Suprapubic skin (tissue), 4 donors: ENCODE results near the gene MBNL2. TPM values are rescaled to one million over a fixed set of nuclear protein-coding genes. Genes with fewer than 3 reads are reported as not detected.

Experiments
- DNase-seq, 2 donors: peaks; one replicate each; pipeline ENCODE4 v3.0.0-alpha.2; 2019; ENCODE audit warnings: low spot score in 2 of 2
- H3K27ac ChIP-seq: fragments of 200-600 bp; sonication (generic); one replicate; pipeline ENCODE4 v1.5.1; 2019
- H3K27me3 ChIP-seq: fragments of 200-600 bp; sonication (generic); one replicate; pipeline ENCODE4 v1.5.1; 2019
- H3K36me3 ChIP-seq: fragments of 200-600 bp; sonication (generic); one replicate; pipeline ENCODE4 v1.5.1; 2019
- H3K4me1 ChIP-seq: fragments of 200-600 bp; sonication (generic); one replicate; pipeline ENCODE4 v1.5.1; 2019
- H3K4me3 ChIP-seq: fragments of 200-600 bp; sonication (generic); one replicate; pipeline ENCODE4 v1.5.1; 2019; ENCODE audit warnings: mild to moderate bottlenecking
- H3K9me3 ChIP-seq: fragments of 200-600 bp; sonication (generic); one replicate; pipeline ENCODE4 v1.5.1; 2019
- CTCF ChIP-seq, 2 donors: fragments of 200-600 bp in 1 of 2; fragments of 450-650 bp in 1 of 2; sonication (generic) in 1 of 2; IDR thresholded peaks; one replicate each; pipeline ENCODE4 v1.5.1; 2016 to 2019; ENCODE audit warnings: antibody characterized with exemption in 2 of 2, mild to moderate bottlenecking in 1 of 2, moderate library complexity in 1 of 2
- EP300 ChIP-seq: sonication (generic); formaldehyde crosslinking; IDR thresholded peaks from one replicate; pipeline ENCODE4 v1.6.1; 2017; ENCODE audit warnings: antibody characterized with exemption
- POLR2A ChIP-seq, 2 donors: fragments of 450-650 bp; IDR thresholded peaks; one replicate each; pipeline ENCODE4 v1.6.1; 2017; ENCODE audit warnings: antibody characterized with exemption in 2 of 2, mild to moderate bottlenecking in 2 of 2, moderate library complexity in 2 of 2
- POLR2AphosphoS5 ChIP-seq, 3 donors: sonication (generic); formaldehyde crosslinking; IDR thresholded peaks; one replicate each; pipeline ENCODE4 v1.6.1; 2017; ENCODE audit warnings: antibody characterized with exemption in 3 of 3
- WGBS: methylation state at CpG from one replicate; pipeline ENCODE4 v1.1.5; 2018; 5-methylcytosine and 5-hydroxymethylcytosine counted together
- total RNA-seq, 4 donors: library from RNA; depleted of rRNA; stranded (reverse); fragments of >200 nt; gene quantifications; one replicate each; pipeline ENCODE4 v1.1.0, GENCODE V29; 2016

The MBNL2 gene
- total RNA-seq, 4 donors from 2014 or later: 64.2 to 92.4 (median 73.4) TPM

DNA sequence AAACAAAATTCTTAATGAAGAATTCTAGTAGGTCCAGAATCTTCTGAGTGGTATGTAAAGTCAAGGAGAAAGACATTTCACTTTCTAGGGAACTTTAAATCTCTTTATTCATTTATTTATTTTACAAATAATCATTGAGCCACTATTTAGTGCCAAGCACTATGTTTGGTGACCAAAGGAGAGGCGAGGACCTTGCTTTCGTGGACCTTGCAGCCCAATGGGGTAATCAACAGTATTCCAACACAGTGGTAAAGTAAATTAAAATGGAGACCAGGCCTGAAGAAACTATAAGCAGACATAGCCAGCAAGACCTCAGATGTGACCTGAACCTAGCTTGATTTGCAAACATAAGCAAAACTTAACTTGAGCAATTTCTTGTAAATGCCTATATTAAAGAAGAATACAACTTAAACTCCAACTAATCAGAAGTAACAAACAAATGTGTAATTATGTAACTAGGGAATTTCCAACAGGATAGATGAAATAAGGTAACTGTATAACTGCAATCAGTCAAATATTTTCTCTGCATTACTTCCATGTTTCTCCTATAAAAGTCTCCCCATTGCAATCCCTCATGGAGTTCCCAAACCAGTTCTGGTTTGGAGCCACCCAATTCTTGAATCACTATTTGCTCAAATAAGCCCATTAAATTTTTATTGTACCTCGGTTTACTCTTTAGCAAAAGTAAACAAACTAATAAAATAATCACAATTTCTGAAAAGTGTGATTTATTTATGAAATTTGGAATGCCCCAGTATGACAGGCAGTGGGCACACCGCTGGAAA lies 67.6 kb downstream of the MBNL2 start:
- Histone ChIP-seq H3K4me1 (peaks cover 35% of the 10 kb centered on the region), H3K9me3 (no peaks in the 10 kb centered on the region), H3K27me3 (no peaks in the 10 kb centered on the region), H3K36me3 (no peaks in the 10 kb centered on the region), H3K27ac (no peak overlapping the region), H3K4me3 (no peak overlapping the region)
- no peak for DNase-seq
- 91% methylated on average over 4 of the region's 4 CpGs for whole genome bisulfite sequencing
- TF ChIP-seq POLR2A (IDR thresholded peaks at IDR 0.05): no peak
- TF ChIP-seq POLR2AphosphoS5 (IDR thresholded peaks at IDR 0.05): no peak
- no peak for TF ChIP-seq EP300
- TF ChIP-seq CTCF (IDR thresholded peaks at IDR 0.05): no peak

GRCh38 chr13:97295283-97296182 lies 73.4 kb downstream of the MBNL2 start:
- Histone ChIP-seq H3K4me3 (no peak overlapping the region), H3K9me3 (no peaks in the 10 kb centered on the region), H3K27ac (peak overlapping the region; percentile 26), H3K36me3 (no peaks in the 10 kb centered on the region), H3K27me3 (no peaks in the 10 kb centered on the region), H3K4me1 (peaks cover 34% of the 10 kb centered on the region)
- no peak for DNase-seq
- TF ChIP-seq POLR2A (IDR thresholded peaks at IDR 0.05): no peak
- TF ChIP-seq CTCF (IDR thresholded peaks at IDR 0.05): no peak
- no peak for TF ChIP-seq EP300
- TF ChIP-seq POLR2AphosphoS5 (IDR thresholded peaks at IDR 0.05): no peak
- WGBS: 27% methylated on average over 5 of the region's 5 CpGs

DNA sequence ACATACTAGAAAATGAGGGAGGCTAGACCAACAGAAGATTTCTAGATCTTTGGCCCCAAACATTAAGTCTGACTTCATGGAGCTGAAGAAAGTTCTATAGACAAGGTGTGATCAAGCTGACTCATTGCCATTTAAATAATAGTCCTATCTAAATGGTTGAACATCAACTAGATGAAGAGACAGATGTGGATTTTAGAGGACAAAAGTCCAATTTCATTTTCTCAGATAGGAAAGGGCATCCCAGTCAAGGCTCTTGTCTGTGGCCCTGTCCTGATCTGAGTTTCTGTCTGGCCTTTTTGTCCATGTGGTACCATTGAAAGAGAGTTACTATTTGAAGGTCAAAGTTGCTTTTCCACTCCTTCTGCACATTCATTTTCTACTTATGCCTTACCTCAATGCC lies 74.6 kb downstream of the MBNL2 start:
- TF ChIP-seq CTCF (IDR thresholded peaks at IDR 0.05) (no peak), POLR2A (IDR thresholded peaks at IDR 0.05) (no peak), EP300 (no peak), POLR2AphosphoS5 (IDR thresholded peaks at IDR 0.05) (no peak)
- Histone ChIP-seq H3K27me3 (no peaks in the 10 kb centered on the region), H3K36me3 (no peaks in the 10 kb centered on the region), H3K27ac (no peak overlapping the region), H3K4me1 (peaks cover 37% of the 10 kb centered on the region), H3K4me3 (no peak overlapping the region), H3K9me3 (no peaks in the 10 kb centered on the region)
- no peak for DNase-seq

- H3K36me3 ChIP-seq: no peaks in the 10 kb centered on the region
- TF ChIP-seq CTCF (IDR thresholded peaks at IDR 0.05): no peak
- TF ChIP-seq POLR2AphosphoS5 (IDR thresholded peaks at IDR 0.05): no peak
- TF ChIP-seq POLR2A (IDR thresholded peaks at IDR 0.05): no peak
- no peak for TF ChIP-seq EP300
- H3K4me3 ChIP-seq: no peak overlapping the region
- H3K9me3 ChIP-seq: no peaks in the 10 kb centered on the region
- H3K4me1 ChIP-seq: peaks cover 56% of the 10 kb centered on the region
- H3K27ac ChIP-seq: no peak overlapping the region
- no peak for DNase-seq
- H3K27me3 ChIP-seq: no peaks in the 10 kb centered on the region
- 80% methylated on average over 1 of the region's 1 CpG for WGBS
Observed at GRCh38 chr13:97298816-97299215, 76.7 kb downstream of the MBNL2 start.

- Histone ChIP-seq H3K4me3 (no peak overlapping the region), H3K9me3 (no peaks in the 10 kb centered on the region), H3K4me1 (peaks cover 41% of the 10 kb centered on the region), H3K27me3 (no peaks in the 10 kb centered on the region), H3K27ac (no peak overlapping the region), H3K36me3 (no peaks in the 10 kb centered on the region)
- no peak for DNase-seq
- TF ChIP-seq EP300 (no peak), CTCF (IDR thresholded peaks at IDR 0.05) (no peak), POLR2A (IDR thresholded peaks at IDR 0.05) (no peak), POLR2AphosphoS5 (IDR thresholded peaks at IDR 0.05) (no peak)
- 78% methylated on average over 3 of the region's 3 CpGs for WGBS
Observed at GRCh38 chr13:97300871-97301270, 78.7 kb downstream of the MBNL2 start.
